OCI-LY7 (cell line): ENCODE results near the gene ARFIP1.
"Not testable (repeated sequence)": the region's sequence is repeated elsewhere in the genome, so short reads cannot be mapped to it uniquely, and the experiment has no call there.

ENCODE experiments used
- CTCF ChIP-seq: fragments of 200-600 bp; sonication (generic); conservative IDR thresholded peaks from 2 replicates; pipeline ENCODE4 v1.5.1; 2014; ENCODE audit warnings: mild to moderate bottlenecking, antibody characterized with exemption, low read length, moderate library complexity, mixed read lengths
- EZH2phosphoT487 ChIP-seq: fragments of 200-600 bp; sonication (generic); IDR thresholded peaks from 2 replicates; pipeline ENCODE4 v1.6.1; 2018; ENCODE audit warnings: low read depth, borderline replicate concordance, mild to moderate bottlenecking, mixed run types, antibody characterized with exemption, low read length, moderate library complexity, mixed read lengths

DNA sequence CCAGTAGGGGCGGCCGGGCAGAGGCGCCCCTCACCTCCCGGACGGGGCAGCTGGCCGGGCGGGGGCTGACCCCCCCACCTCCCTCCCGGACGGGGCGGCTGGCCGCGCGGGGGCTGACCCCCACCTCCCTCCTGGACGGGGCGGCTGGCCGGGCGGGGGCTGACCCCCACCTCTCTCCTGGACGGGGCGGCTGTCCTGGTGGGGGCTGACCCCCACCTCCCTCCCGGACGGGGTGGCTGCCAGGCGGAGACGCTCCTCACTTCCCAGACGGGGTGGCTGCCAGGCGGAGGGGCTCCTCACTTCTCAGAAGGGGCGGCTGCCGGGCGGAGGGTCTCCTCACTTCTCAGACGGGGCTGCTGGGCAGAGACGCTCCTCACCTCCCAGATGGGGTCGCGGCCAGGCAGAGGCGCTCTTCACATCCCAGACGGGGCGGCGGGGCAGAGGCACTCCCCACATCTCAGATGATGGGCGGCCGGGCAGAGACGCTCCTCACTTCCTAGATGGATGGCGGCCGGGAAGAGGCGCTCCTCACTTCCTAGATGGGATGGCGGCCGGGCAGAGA, 86.8 kb downstream of the ARFIP1 start:
- TF ChIP-seq CTCF, EZH2phosphoT487: not testable (repeated sequence)
